K562 (cell line): ENCODE data around the gene B3GAT3. TPM values are rescaled to one million over a fixed set of nuclear protein-coding genes. Genes with fewer than 3 reads are reported as not detected.

Experiments
- ATF7 ChIP-seq: fragments of 450-650 bp; IDR thresholded peaks from 2 replicates; pipeline ENCODE4 v1.7.1; 2014; ENCODE audit warnings: mild to moderate bottlenecking, moderate library complexity
- CBX3 ChIP-seq, 2 experiments: IDR thresholded peaks; 1 replicate in 1 of 2; 2 replicates in 1 of 2; pipeline ENCODE4 v1.6.1; 2012; ENCODE audit warnings: inconsistent platforms in 2 of 2, low read length in 2 of 2, borderline replicate concordance in 1 of 2, control low read depth in 1 of 2
- CREM ChIP-seq: IDR thresholded peaks from 2 replicates; pipeline ENCODE4 v1.6.1; 2014; ENCODE audit warnings: antibody characterized with exemption, low read depth
- E2F3 ChIP-seq: fragments of 250-450 bp; sonication (Bioruptor Pico); IDR thresholded peaks from 2 replicates; pipeline ENCODE4 v1.4.0; 2020; ENCODE audit warnings: mild to moderate bottlenecking
- ETV1 ChIP-seq: fragments of 450-650 bp; conservative IDR thresholded peaks from 2 replicates; pipeline ENCODE4 v1.6.1; 2016; ENCODE audit warnings: missing genetic modification characterization, control low read depth, low read depth, missing compliant biosample characterization
- GABPB1 ChIP-seq: sonication (generic); formaldehyde crosslinking; IDR thresholded peaks from 2 replicates; pipeline ENCODE4 v1.8.0; 2022; ENCODE audit warnings: mild to moderate bottlenecking, missing genetic modification reagents
- HNRNPK ChIP-seq: fragments of 200-400 bp; formaldehyde crosslinking; IDR thresholded peaks from one replicate; pipeline ENCODE4 v1.6.1; 2018; ENCODE audit warnings: mild to moderate bottlenecking, low read depth, low read length; ENCODE audit not compliant: poor library complexity, severe bottlenecking
- MTF1 ChIP-seq: fragments of 250-450 bp; sonication (Bioruptor Pico); IDR thresholded peaks from 2 replicates; pipeline ENCODE4 v1.9.0; 2021; ENCODE audit warnings: moderate library complexity, mild to moderate bottlenecking, inconsistent platforms, borderline replicate concordance
- NFXL1 ChIP-seq: fragments of 450-650 bp; formaldehyde crosslinking; IDR thresholded peaks from 2 replicates; pipeline ENCODE4 v1.4.0; 2021; ENCODE audit warnings: mild to moderate bottlenecking
- PCBP1 ChIP-seq: fragments of 200-400 bp; formaldehyde crosslinking; IDR thresholded peaks from 2 replicates; pipeline ENCODE4 v1.6.1; 2018; ENCODE audit warnings: mild to moderate bottlenecking, low read depth, low read length; ENCODE audit not compliant: poor library complexity, severe bottlenecking
- PHF8 ChIP-seq: fragments of 200-600 bp; sonication (generic); IDR thresholded peaks from 2 replicates; pipeline ENCODE4 v1.6.1; 2012; ENCODE audit warnings: mixed run types, mild to moderate bottlenecking, inconsistent platforms, low read length, moderate library complexity, borderline replicate concordance
- RAD21 ChIP-seq, 2 experiments: fragments of 250-450 bp in 1 of 2; fragments of 450-650 bp in 1 of 2; sonication (Bioruptor Pico) in 1 of 2; formaldehyde crosslinking in 1 of 2; IDR thresholded peaks in 1 of 2; conservative IDR thresholded peaks in 1 of 2; 2 replicates each; pipeline versions ENCODE4 v1.4.0 to v1.8.0; 2020 to 2022; ENCODE audit warnings: mild to moderate bottlenecking in 2 of 2, moderate library complexity in 1 of 2
- TAF1 ChIP-seq: IDR thresholded peaks from 2 replicates; pipeline ENCODE4 v1.6.1; 2011; ENCODE audit warnings: mild to moderate bottlenecking, low read length, moderate library complexity; ENCODE audit not compliant: insufficient read depth, control insufficient read depth, severe bottlenecking; ENCODE audit errors: extremely low read depth
- XRCC5 ChIP-seq: fragments of 200-400 bp; formaldehyde crosslinking; IDR thresholded peaks from 2 replicates; pipeline ENCODE4 v1.6.1; 2017; ENCODE audit warnings: low read depth, mild to moderate bottlenecking, low read length
- ZNF197 ChIP-seq: fragments of 200-800 bp; sonication (Bioruptor generic); IDR thresholded peaks from 2 replicates; pipeline ENCODE4 v1.6.1; 2016; ENCODE audit warnings: low read depth, missing genetic modification characterization, missing compliant biosample characterization
- ZNF586 ChIP-seq: fragments of 450-650 bp; formaldehyde crosslinking; conservative IDR thresholded peaks from 2 replicates; pipeline ENCODE4 v1.4.0; 2020; ENCODE audit warnings: mild to moderate bottlenecking, moderate library complexity
- polyA plus RNA-seq, 8 experiments: library from polyadenylated mRNA; depleted of rRNA in 4 of 8; stranded (reverse) in 5 of 8; unstranded in 3 of 8; fragments of >200 nt; fragmentation: Nextera tagmentation in 2 of 8; fragmentation: Illumina TruSeq in 1 of 8; extraction: Ambion mirVana in 2 of 8; extraction: Trizol in 1 of 8; gene quantifications; 2 replicates each; pipeline versions ENCODE4 v1.2.1 to v1.2.3, GENCODE V29; 2011 to 2014; ENCODE audit warnings: inconsistent platforms in 1 of 8, missing spikeins in 1 of 8
- total RNA-seq, 7 experiments: library from RNA; depleted of rRNA in 6 of 7; stranded (reverse); fragments of >200 nt in 6 of 7; fragmentation: Illumina TruSeq in 2 of 7; extraction: Trizol in 2 of 7; gene quantifications; 2 replicates each; pipeline versions ENCODE4 v1.2.1 to v1.2.3, GENCODE V29; 2011 to 2021; ENCODE audit warnings: low replicate concordance in 1 of 7
- TF ChIP-seq, protein P1 (sequence below), 3 experiments: IDR thresholded peaks in 2 of 3; conservative IDR thresholded peaks in 1 of 3; 2 replicates each; pipeline ENCODE4 v1.5.1; 2011 to 2012; ENCODE audit warnings: low read length in 3 of 3, mild to moderate bottlenecking in 3 of 3, control low read depth in 2 of 3, improper control_type of control experiment in 1 of 3, inconsistent platforms in 1 of 3, low read depth in 1 of 3, mixed read lengths in 1 of 3, moderate library complexity in 1 of 3; ENCODE audit not compliant: insufficient read depth in 2 of 3
- TF ChIP-seq, protein P2 (sequence below): fragments of 450-650 bp; IDR thresholded peaks from 2 replicates; pipeline ENCODE4 v1.6.1; 2016; ENCODE audit warnings: borderline replicate concordance
- TF ChIP-seq, protein P3 (sequence below): fragments of 450-650 bp; formaldehyde crosslinking; IDR thresholded peaks from 2 replicates; pipeline ENCODE4 v1.4.0; 2020; ENCODE audit warnings: mild to moderate bottlenecking, moderate library complexity

Gene B3GAT3
- total and polyA plus RNA-seq, 9 of the 15 experiments (the other 6 are each of a cell fraction or from before 2014, with no cell fraction given): 0.30 to 64.0 (median 21.4) TPM

DNA sequence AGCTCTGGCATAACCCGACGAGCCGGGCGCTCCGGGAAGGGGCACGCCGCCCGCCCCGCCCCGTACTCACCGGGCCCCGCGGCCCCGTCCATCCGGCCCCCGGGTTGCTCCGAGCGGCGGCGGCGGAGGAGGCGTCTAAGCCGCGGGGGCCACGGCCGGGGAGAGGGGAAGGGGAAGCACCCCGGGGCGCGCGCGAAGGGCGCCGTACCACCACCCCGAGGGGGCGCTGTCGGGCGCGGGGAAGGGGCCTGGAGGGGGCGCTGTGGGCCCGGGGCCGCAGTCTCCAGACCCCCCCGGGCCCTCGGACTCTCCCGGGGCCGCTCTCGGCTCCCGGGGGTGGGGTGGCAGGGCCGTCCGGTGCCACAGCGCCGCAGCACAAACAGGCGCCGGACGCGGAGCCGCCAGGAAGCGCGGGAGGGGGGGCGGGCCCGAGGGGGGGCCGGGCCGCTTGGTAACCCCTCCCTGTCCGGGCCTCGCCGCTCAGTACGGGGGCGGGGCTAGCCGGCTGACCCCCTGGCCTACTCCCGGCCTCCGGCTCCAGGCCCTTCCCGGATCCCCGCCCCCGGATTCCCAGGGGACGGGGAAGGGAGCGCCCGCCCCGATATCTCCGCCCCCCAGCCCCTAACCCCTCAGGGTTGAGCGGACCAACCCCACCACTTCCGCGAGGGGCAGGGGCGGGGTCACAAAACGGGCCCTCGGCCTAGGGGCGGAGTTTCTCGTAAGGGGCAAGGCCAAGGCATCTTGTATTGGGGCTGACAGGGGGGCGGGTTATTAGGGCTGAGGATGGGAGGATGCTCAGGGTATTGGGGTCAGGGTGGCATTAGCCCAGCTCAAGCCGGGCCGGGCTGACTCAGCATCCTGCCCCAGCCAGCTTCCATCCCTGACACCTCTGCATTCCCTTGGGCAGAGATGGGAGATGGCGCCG lies 9.2 kb downstream of the B3GAT3 start, which contains the start of the genes EML3 and ROM1 (continued):
- TF ChIP-seq, protein P1, sequence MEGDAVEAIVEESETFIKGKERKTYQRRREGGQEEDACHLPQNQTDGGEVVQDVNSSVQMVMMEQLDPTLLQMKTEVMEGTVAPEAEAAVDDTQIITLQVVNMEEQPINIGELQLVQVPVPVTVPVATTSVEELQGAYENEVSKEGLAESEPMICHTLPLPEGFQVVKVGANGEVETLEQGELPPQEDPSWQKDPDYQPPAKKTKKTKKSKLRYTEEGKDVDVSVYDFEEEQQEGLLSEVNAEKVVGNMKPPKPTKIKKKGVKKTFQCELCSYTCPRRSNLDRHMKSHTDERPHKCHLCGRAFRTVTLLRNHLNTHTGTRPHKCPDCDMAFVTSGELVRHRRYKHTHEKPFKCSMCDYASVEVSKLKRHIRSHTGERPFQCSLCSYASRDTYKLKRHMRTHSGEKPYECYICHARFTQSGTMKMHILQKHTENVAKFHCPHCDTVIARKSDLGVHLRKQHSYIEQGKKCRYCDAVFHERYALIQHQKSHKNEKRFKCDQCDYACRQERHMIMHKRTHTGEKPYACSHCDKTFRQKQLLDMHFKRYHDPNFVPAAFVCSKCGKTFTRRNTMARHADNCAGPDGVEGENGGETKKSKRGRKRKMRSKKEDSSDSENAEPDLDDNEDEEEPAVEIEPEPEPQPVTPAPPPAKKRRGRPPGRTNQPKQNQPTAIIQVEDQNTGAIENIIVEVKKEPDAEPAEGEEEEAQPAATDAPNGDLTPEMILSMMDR (IDR thresholded peaks at IDR 0.05 in 2 of 3, conservative IDR thresholded peaks at IDR 0.05 in 1 of 3; ENCODE audit: insufficient read depth in 2 of 3, low read depth in 1 of 3, low read length in 3 of 3): peak; percentile 79 to 100 (median 100)
- TF ChIP-seq XRCC5: 0 out of 2 replicates have a peak, but pooled peaks have one; percentile 46
- no peak for TF ChIP-seq NFXL1 (CRISPR knock-in tag)
- 0 out of 3 replicates have a peak, but pooled peaks of 1 of the 2 experiments have one; percentile 15 for TF ChIP-seq CBX3 (IDR thresholded peaks at IDR 0.05; ENCODE audit: borderline replicate concordance in 1 of 2, low read length in 2 of 2)
- TF ChIP-seq PHF8: peak; percentile 36
- TF ChIP-seq, protein P2, sequence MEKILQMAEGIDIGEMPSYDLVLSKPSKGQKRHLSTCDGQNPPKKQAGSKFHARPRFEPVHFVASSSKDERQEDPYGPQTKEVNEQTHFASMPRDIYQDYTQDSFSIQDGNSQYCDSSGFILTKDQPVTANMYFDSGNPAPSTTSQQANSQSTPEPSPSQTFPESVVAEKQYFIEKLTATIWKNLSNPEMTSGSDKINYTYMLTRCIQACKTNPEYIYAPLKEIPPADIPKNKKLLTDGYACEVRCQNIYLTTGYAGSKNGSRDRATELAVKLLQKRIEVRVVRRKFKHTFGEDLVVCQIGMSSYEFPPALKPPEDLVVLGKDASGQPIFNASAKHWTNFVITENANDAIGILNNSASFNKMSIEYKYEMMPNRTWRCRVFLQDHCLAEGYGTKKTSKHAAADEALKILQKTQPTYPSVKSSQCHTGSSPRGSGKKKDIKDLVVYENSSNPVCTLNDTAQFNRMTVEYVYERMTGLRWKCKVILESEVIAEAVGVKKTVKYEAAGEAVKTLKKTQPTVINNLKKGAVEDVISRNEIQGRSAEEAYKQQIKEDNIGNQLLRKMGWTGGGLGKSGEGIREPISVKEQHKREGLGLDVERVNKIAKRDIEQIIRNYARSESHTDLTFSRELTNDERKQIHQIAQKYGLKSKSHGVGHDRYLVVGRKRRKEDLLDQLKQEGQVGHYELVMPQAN: no peak
- TF ChIP-seq RAD21 (CRISPR knock-in tag; conservative IDR thresholded peaks at IDR 0.05 in 1 of 2, IDR thresholded peaks at IDR 0.05 in 1 of 2): peak; percentile 56 to 64
- TF ChIP-seq ZNF197: no peak
- TF ChIP-seq, protein P3, sequence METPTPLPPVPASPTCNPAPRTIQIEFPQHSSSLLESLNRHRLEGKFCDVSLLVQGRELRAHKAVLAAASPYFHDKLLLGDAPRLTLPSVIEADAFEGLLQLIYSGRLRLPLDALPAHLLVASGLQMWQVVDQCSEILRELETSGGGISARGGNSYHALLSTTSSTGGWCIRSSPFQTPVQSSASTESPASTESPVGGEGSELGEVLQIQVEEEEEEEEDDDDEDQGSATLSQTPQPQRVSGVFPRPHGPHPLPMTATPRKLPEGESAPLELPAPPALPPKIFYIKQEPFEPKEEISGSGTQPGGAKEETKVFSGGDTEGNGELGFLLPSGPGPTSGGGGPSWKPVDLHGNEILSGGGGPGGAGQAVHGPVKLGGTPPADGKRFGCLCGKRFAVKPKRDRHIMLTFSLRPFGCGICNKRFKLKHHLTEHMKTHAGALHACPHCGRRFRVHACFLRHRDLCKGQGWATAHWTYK (CRISPR knock-in tag): peak; percentile 22; the same call in 1 of the 2 replicates
- peak; percentile 4; the same call in 1 of the 2 replicates for TF ChIP-seq CREM
- TF ChIP-seq PCBP1: peak; percentile 31
- TF ChIP-seq ZNF586: no peak
- TF ChIP-seq HNRNPK: no peak
- peak; percentile 45 for TF ChIP-seq TAF1
- TF ChIP-seq GABPB1: peak; percentile 53
- TF ChIP-seq ATF7: peak; percentile 12; the same call in 1 of the 2 replicates
- no peak for TF ChIP-seq MTF1 (CRISPR knock-in tag)
- TF ChIP-seq E2F3 (CRISPR knock-in tag): 0 out of 2 replicates have a peak, but pooled peaks have one; percentile 26
- TF ChIP-seq ETV1 (tag): no peak
